Measurements from ENCODE around the gene SLMAP. TPM values are rescaled to one million over a fixed set of nuclear protein-coding genes. Genes with fewer than 3 reads are reported as not detected.

SLMAP gene
- total and polyA plus RNA-seq, 2 experiments from 2014 or later = 32.1 to 73.0 TPM

- TF ChIP-seq CTCF (conservative IDR thresholded peaks at IDR 0.05; ENCODE audit: low read depth in 2 of 2) = no peak
- no peak for TF ChIP-seq ZNF114 (CRISPR knock-in tag; IDR thresholded peaks at IDR 0.05)
- TF ChIP-seq JUNB (IDR thresholded peaks at IDR 0.05; ENCODE audit: unreplicated experiment) = no peak
Measured at GRCh38 chr3:57855281-57855680, 99.2 kb downstream of the SLMAP start (continued).

DNA sequence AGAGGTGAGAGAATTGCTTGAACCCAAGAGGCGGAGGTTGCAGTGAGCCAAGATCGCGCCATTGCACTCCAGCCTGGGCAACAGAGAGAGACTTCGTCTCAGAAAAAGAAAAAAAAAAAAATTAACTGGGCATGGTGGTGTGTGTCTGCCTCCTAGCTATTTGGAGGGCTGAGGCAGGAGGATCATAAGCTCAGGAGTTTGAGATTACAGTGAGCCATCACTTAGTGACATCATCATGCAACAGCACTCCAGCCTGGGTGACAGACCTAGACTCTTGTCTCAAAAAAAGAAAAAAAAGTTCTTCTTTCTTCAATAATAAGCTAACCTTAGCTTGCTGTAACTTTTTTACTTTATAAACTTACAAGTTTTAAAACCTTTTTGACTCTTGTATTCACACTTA, 99.8 kb downstream of the SLMAP start:
- Mint-ChIP-seq H3K9me3 (no peaks in the 10 kb centered on the region), H3K36me3 (ENCODE audit: low read depth) (peaks cover 10% of the 10 kb centered on the region; the same call in 2 of the 3 replicates), H3K4me3 (no peak overlapping the region), H3K4me1 (no peaks in the 10 kb centered on the region), H3K27ac (no peak overlapping the region; the same call in 1 of the 2 replicates), H3K27me3 (ENCODE audit: insufficient read depth, low read depth, poor library complexity) (no peaks in the 10 kb centered on the region)
- ATAC-seq = no peak
- H3K27ac ChIP-seq (ENCODE audit: low read depth) = no peak overlapping the region
- no peaks in the 10 kb centered on the region for H3K9me2 ChIP-seq (ENCODE audit: insufficient read depth)
- H2AFZ ChIP-seq = no peak overlapping the region
- peaks cover 9% of the 10 kb centered on the region; the same call in 1 of the 2 replicates for H3K36me3 ChIP-seq (ENCODE audit: insufficient read depth)
- H3K4me2 ChIP-seq = no peak overlapping the region
- H3K4me3 ChIP-seq = no peak overlapping the region
- H3K27me3 ChIP-seq (ENCODE audit: insufficient read depth) = no peaks in the 10 kb centered on the region
- TF ChIP-seq, protein P1, sequence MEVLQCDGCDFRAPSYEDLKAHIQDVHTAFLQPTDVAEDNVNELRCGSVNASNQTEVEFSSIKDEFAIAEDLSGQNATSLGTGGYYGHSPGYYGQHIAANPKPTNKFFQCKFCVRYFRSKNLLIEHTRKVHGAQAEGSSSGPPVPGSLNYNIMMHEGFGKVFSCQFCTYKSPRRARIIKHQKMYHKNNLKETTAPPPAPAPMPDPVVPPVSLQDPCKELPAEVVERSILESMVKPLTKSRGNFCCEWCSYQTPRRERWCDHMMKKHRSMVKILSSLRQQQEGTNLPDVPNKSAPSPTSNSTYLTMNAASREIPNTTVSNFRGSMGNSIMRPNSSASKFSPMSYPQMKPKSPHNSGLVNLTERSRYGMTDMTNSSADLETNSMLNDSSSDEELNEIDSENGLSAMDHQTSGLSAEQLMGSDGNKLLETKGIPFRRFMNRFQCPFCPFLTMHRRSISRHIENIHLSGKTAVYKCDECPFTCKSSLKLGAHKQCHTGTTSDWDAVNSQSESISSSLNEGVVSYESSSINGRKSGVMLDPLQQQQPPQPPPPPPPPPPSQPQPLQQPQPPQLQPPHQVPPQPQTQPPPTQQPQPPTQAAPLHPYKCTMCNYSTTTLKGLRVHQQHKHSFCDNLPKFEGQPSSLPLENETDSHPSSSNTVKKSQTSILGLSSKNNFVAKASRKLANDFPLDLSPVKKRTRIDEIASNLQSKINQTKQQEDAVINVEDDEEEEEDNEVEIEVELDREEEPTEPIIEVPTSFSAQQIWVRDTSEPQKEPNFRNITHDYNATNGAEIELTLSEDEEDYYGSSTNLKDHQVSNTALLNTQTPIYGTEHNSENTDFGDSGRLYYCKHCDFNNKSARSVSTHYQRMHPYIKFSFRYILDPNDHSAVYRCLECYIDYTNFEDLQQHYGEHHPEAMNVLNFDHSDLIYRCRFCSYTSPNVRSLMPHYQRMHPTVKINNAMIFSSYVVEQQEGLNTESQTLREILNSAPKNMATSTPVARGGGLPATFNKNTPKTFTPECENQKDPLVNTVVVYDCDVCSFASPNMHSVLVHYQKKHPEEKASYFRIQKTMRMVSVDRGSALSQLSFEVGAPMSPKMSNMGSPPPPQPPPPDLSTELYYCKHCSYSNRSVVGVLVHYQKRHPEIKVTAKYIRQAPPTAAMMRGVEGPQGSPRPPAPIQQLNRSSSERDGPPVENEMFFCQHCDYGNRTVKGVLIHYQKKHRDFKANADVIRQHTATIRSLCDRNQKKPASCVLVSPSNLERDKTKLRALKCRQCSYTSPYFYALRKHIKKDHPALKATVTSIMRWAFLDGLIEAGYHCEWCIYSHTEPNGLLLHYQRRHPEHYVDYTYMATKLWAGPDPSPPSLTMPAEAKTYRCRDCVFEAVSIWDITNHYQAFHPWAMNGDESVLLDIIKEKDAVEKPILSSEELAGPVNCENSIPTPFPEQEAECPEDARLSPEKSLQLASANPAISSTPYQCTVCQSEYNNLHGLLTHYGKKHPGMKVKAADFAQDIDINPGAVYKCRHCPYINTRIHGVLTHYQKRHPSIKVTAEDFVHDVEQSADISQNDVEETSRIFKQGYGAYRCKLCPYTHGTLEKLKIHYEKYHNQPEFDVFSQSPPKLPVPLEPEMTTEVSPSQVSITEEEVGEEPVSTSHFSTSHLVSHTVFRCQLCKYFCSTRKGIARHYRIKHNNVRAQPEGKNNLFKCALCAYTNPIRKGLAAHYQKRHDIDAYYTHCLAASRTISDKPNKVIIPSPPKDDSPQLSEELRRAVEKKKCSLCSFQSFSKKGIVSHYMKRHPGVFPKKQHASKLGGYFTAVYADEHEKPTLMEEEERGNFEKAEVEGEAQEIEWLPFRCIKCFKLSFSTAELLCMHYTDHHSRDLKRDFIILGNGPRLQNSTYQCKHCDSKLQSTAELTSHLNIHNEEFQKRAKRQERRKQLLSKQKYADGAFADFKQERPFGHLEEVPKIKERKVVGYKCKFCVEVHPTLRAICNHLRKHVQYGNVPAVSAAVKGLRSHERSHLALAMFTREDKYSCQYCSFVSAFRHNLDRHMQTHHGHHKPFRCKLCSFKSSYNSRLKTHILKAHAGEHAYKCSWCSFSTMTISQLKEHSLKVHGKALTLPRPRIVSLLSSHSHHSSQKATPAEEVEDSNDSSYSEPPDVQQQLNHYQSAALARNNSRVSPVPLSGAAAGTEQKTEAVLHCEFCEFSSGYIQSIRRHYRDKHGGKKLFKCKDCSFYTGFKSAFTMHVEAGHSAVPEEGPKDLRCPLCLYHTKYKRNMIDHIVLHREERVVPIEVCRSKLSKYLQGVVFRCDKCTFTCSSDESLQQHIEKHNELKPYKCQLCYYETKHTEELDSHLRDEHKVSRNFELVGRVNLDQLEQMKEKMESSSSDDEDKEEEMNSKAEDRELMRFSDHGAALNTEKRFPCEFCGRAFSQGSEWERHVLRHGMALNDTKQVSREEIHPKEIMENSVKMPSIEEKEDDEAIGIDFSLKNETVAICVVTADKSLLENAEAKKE (CRISPR knock-in tag; IDR thresholded peaks at IDR 0.05) = no peak
- TF ChIP-seq NANOG (IDR thresholded peaks at IDR 0.05; ENCODE audit: borderline replicate concordance) (no peak), EZH2 (IDR thresholded peaks at IDR 0.05; ENCODE audit: low read depth, unreplicated experiment) (no peak), STAT1 (IDR thresholded peaks at IDR 0.05; ENCODE audit: unreplicated experiment) (no peak), CTCF (conservative IDR thresholded peaks at IDR 0.05; ENCODE audit: low read depth in 2 of 2) (no peak), ZNF114 (CRISPR knock-in tag; IDR thresholded peaks at IDR 0.05) (no peak), EZH2phosphoT487 (IDR thresholded peaks at IDR 0.05; ENCODE audit: unreplicated experiment) (no peak), ZNF331 (CRISPR knock-in tag; IDR thresholded peaks at IDR 0.05; ENCODE audit: low read depth) (no peak), JUNB (IDR thresholded peaks at IDR 0.05; ENCODE audit: unreplicated experiment) (no peak)
- no peaks in the 10 kb centered on the region for H3K4me1 ChIP-seq (ENCODE audit: insufficient read depth)
- no peak for DNase-seq (ENCODE audit: low spot score)
- H4K20me1 ChIP-seq (replicated peaks; ENCODE audit: insufficient read depth) = peaks cover 5% of the 10 kb centered on the region; the same call in 1 of the 2 replicates
- no peaks in the 10 kb centered on the region for H3F3A ChIP-seq (replicated peaks; ENCODE audit: low read depth)
- no peaks in the 10 kb centered on the region for H3K79me2 ChIP-seq (replicated peaks; ENCODE audit: insufficient read depth)
